Lower leg skin (tissue), 3 donors: ENCODE results near the gene NPPA.

Experiments used
- POLR2A ChIP-seq, 2 donors: fragments of 450-650 bp; IDR thresholded peaks; one replicate each; pipeline ENCODE4 v1.6.1; 2016 to 2017; ENCODE audit warnings: antibody characterized with exemption in 2 of 2, mild to moderate bottlenecking in 1 of 2, moderate library complexity in 1 of 2
- TF ChIP-seq, protein P1 (sequence below), 3 donors: fragments of 450-650 bp; IDR thresholded peaks; one replicate each; pipeline ENCODE4 v1.5.1; 2016; ENCODE audit warnings: antibody characterized with exemption in 3 of 3, mild to moderate bottlenecking in 3 of 3, moderate library complexity in 2 of 3

DNA sequence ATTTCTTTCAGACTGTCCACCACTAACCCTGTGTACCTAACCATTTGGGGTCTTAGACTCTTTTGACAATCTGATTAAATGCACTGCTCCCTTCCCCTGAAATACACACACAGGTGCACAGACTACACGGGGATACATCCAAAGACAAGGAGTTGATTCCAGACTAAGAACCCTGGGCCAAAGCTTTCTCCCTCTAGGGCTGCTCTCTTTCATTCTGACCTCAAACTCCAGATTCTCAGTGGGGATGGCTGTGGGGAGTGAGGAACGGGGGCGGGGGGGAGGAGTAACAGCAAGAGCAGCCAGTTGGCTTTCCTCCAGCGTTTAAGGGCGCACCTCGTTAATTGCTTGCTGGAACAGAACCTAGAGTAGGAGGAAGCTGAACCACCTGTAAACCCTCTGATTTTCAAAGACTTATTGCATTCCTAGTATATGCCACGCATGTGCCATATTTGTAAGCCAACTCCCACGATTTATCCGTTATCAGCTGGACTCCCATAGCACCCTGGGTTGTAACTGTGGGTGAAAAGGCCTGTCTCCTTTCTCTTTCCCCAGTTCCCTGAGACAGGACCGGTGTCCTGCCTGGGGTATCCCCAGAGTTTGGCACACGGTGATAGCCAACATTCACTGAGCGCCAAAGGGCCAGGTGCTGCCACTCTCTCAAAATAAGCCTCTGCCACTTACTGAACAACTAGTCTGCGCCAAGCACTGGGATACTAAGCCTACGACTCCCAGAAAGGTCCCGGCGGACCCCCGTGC, 42.7 kb downstream of the NPPA start:
- TF ChIP-seq, protein P1, sequence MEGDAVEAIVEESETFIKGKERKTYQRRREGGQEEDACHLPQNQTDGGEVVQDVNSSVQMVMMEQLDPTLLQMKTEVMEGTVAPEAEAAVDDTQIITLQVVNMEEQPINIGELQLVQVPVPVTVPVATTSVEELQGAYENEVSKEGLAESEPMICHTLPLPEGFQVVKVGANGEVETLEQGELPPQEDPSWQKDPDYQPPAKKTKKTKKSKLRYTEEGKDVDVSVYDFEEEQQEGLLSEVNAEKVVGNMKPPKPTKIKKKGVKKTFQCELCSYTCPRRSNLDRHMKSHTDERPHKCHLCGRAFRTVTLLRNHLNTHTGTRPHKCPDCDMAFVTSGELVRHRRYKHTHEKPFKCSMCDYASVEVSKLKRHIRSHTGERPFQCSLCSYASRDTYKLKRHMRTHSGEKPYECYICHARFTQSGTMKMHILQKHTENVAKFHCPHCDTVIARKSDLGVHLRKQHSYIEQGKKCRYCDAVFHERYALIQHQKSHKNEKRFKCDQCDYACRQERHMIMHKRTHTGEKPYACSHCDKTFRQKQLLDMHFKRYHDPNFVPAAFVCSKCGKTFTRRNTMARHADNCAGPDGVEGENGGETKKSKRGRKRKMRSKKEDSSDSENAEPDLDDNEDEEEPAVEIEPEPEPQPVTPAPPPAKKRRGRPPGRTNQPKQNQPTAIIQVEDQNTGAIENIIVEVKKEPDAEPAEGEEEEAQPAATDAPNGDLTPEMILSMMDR (IDR thresholded peaks at IDR 0.05) = no peak
- no peak for TF ChIP-seq POLR2A (IDR thresholded peaks at IDR 0.05)
